ENCODE measurements around the gene FSTL3.

DNA sequence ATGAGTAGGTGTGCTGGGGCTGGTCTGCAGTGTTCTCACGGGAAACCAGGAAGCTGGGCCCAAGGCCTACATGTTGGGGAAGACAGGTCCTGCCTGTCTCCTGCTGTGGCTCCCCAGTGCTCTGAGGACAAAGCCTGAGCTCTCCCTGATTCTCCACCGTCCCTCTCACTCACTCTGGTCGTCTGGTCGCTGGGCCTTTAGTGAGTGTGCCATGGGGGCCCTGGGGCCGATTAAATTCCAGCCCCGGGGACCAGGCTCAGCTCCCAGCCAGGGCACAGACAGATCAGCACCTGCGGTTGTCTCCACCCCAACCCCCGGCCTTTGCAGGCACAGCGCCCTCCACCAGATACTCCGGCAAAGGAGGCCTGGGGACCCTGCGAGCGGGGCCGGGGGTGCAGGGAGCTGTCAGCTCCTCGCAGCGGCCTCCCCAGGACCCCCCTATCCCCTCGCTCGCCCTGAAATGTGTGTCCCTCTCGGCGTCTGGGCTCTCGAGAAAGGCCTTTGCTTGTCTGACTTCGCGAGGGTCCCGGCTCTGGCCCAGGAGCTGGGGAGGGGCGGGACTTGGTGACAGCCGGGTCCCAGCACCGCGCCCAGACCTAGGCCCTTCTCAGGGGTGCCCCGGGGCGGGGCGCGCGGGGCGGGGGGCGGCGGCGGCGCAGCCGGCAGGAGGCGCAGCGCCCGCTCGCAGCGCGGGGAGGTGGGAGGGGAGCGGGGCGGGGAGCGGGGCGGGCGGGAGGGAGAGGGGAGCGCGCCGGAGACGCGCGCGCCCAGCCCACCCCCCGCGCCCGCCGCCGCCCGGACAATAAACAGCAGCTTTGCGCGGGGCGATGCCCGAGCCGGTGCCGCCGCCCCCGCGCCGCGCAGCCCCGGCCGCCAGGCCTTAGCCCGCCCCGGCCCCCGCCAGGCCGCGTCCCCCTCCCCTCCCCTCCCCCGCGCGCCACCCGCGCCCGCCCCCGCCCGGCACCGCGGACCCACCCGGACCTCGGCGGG is 32.3 kb downstream of the FSTL3 start, which contains the start of gene PALM:
- TF ChIP-seq, protein P1, sequence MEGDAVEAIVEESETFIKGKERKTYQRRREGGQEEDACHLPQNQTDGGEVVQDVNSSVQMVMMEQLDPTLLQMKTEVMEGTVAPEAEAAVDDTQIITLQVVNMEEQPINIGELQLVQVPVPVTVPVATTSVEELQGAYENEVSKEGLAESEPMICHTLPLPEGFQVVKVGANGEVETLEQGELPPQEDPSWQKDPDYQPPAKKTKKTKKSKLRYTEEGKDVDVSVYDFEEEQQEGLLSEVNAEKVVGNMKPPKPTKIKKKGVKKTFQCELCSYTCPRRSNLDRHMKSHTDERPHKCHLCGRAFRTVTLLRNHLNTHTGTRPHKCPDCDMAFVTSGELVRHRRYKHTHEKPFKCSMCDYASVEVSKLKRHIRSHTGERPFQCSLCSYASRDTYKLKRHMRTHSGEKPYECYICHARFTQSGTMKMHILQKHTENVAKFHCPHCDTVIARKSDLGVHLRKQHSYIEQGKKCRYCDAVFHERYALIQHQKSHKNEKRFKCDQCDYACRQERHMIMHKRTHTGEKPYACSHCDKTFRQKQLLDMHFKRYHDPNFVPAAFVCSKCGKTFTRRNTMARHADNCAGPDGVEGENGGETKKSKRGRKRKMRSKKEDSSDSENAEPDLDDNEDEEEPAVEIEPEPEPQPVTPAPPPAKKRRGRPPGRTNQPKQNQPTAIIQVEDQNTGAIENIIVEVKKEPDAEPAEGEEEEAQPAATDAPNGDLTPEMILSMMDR (IDR thresholded peaks at IDR 0.05) = peak; percentile 22
- TF ChIP-seq EZH2 (IDR thresholded peaks at IDR 0.05) (no peak), EZH2phosphoT487 (IDR thresholded peaks at IDR 0.05) (no peak)
